Activated B cell treated with CpG ODN at 0.5 μM for 24 hours (primary cell): ENCODE results near the gene GNAT3. TPM values are rescaled to one million over a fixed set of nuclear protein-coding genes. Genes with fewer than 3 reads are reported as not detected.

ENCODE experiments used
- ATAC-seq: fragments of 200-7000 bp; cut with Tn5 transposase; one replicate; pipeline ENCODE4 v1.10.0; 2021; ENCODE audit warnings: low read depth, mild to moderate bottlenecking, moderate library complexity
- CTCF ChIA-PET: fragments of 350-600 bp; sonication (Branson Sonifier 250); formaldehyde crosslinking; loops from one replicate; lab custom pipeline; 2021; ENCODE audit warnings: antibody characterized with exemption; lab: Charles Lee
- POLR2A ChIA-PET: fragments of 350-600 bp; sonication (Branson Sonifier 250); formaldehyde crosslinking; loops from one replicate; lab custom pipeline; 2021; ENCODE audit warnings: antibody characterized with exemption; lab: Charles Lee
- DNase-seq: peaks from one replicate; pipeline ENCODE4 v3.0.0; 2022
- H3K27ac Mint-ChIP-seq: one replicate; pipeline ENCODE4 v1.8.0; 2020; ENCODE audit warnings: mixed read lengths
- H3K27me3 Mint-ChIP-seq: one replicate; pipeline ENCODE4 v1.8.0; 2021; ENCODE audit warnings: mixed read lengths
- H3K36me3 Mint-ChIP-seq: one replicate; pipeline ENCODE4 v1.8.0; 2021; ENCODE audit warnings: low read depth, mixed read lengths
- H3K4me1 Mint-ChIP-seq: one replicate; pipeline ENCODE4 v1.8.0; 2021; ENCODE audit warnings: mixed read lengths
- H3K4me3 Mint-ChIP-seq: one replicate; pipeline ENCODE4 v1.8.0; 2020; ENCODE audit warnings: mild to moderate bottlenecking, mixed read lengths
- H3K9me3 Mint-ChIP-seq: one replicate; pipeline ENCODE4 v1.8.0; 2020; ENCODE audit warnings: mixed read lengths
- CTCF ChIP-seq: fragments of 200-600 bp; IDR thresholded peaks from one replicate; pipeline ENCODE4 v1.8.0; 2022; ENCODE audit warnings: antibody characterized with exemption, mild to moderate bottlenecking
- intact Hi-C: fragments of 100-400 bp; cut with micrococcal nuclease; formaldehyde crosslinking; loops from one replicate; pipeline ENCODE4 v1.15.1; 2024
- total RNA-seq: library from RNA; stranded (reverse); gene quantifications from 2 replicates; pipeline ENCODE4 v1.2.3, GENCODE V29; 2022

The GNAT3 gene
- total RNA-seq, 1 donor from 2014 or later: not detected

DNA sequence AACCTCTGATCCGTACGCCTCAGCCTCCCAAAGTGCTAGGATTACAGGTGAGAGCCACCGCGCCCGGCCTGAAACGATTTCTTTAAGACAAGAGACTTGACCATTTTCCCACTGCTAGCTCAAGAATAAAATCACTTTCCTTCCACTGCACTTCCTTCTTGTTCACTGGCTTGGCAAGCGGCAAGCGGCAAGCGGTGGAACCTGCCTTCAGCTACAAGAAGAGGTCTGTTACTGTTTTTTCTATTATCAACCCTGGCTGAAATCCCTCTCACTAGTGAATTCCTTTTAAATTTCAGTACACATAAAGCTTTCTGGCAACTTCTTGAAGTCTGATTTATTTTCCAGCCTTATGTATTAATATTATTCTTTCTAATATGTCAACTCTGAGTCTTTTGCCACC, 12.8 kb upstream of the GNAT3 start:
- TF ChIP-seq CTCF: no peak
- Mint-ChIP-seq H3K27ac (no peak overlapping the region), H3K4me1 (no peaks in the 10 kb centered on the region), H3K9me3 (no peaks in the 10 kb centered on the region), H3K4me3 (no peak overlapping the region), H3K27me3 (no peaks in the 10 kb centered on the region), H3K36me3 (no peaks in the 10 kb centered on the region)
- ATAC-seq (no peak), DNase-seq (no peak)
- ChIA-PET CTCF (no interaction called here), POLR2A (no interaction called here)
- intact Hi-C loops: no loop called here

- Mint-ChIP-seq H3K4me3 (no peak overlapping the region), H3K36me3 (no peaks in the 10 kb centered on the region), H3K27me3 (no peaks in the 10 kb centered on the region), H3K4me1 (no peaks in the 10 kb centered on the region), H3K9me3 (no peaks in the 10 kb centered on the region), H3K27ac (no peak overlapping the region)
- ChIA-PET CTCF (no interaction called here), POLR2A (no interaction called here)
- TF ChIP-seq CTCF: no peak
- intact Hi-C loops: no loop called here
- DNase-seq (no peak), ATAC-seq (no peak)
These were observed 9.9 kb upstream of the GNAT3 start for GRCh38 chr7:80521809-80522208.

DNA sequence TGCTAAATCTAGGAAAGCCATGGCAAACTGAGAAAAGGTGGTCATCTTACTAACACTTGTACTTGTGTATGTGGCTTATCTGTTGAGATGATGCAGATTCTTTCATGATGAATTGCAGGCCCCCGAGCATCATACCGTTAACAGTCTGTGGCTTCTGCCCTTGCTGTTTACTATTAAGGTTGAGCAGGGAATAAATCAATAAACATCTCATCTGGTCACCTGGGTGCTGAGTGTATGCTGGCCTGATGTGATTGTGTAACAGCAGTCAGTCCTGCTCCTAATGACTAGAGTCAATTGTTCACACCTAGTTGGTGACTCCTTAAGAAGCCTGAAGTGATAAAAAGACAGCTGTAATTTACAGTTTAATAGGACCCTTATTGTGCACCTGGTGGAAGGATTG, 8.3 kb upstream of the GNAT3 start:
- Mint-ChIP-seq H3K9me3 (no peaks in the 10 kb centered on the region), H3K27ac (no peak overlapping the region), H3K4me1 (no peaks in the 10 kb centered on the region), H3K4me3 (no peak overlapping the region), H3K27me3 (no peaks in the 10 kb centered on the region), H3K36me3 (no peaks in the 10 kb centered on the region)
- ChIA-PET POLR2A (no interaction called here), CTCF (no interaction called here)
- no peak for DNase-seq
- TF ChIP-seq CTCF: no peak
- no peak for ATAC-seq
- intact Hi-C loops: no loop called here

DNA sequence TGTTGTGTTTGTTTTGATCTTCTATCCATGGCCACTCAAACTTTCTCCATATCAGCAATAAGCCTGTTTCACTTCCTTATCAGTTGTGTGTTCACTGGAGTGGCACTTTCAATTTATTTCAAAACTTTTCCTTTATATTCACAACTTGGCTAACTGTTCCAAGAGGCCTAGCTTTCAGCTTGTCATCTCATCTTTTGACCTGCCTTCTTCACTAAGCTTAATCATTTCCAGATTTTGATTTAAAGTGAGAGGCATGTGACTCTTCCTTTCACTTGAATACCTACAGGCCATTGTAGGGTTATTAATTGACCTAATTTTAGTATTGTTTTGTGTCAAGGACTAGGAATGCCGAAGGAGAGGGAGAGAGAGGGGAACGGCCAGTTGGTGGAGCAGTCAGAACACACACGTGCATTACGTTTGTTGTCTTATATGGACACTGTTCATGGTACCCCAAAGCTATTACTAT, 5.5 kb upstream of the GNAT3 start:
- no peaks in the 10 kb centered on the region for H3K27me3 Mint-ChIP-seq
- H3K4me3 Mint-ChIP-seq: no peak overlapping the region
- no peaks in the 10 kb centered on the region for H3K36me3 Mint-ChIP-seq
- TF ChIP-seq CTCF: no peak
- DNase-seq (no peak), ATAC-seq (no peak)
- ChIA-PET POLR2A (no interaction called here), CTCF (no interaction called here)
- no peak overlapping the region for H3K27ac Mint-ChIP-seq
- H3K4me1 Mint-ChIP-seq: no peaks in the 10 kb centered on the region
- H3K9me3 Mint-ChIP-seq: no peaks in the 10 kb centered on the region
- intact Hi-C loops: no loop called here

GRCh38 chr7:80515298-80515697, 3.4 kb upstream of the GNAT3 start:
- Mint-ChIP-seq H3K27me3 (no peaks in the 10 kb centered on the region), H3K36me3 (no peaks in the 10 kb centered on the region), H3K27ac (no peak overlapping the region), H3K4me1 (no peaks in the 10 kb centered on the region), H3K9me3 (no peaks in the 10 kb centered on the region), H3K4me3 (no peak overlapping the region)
- ChIA-PET CTCF (no interaction called here), POLR2A (no interaction called here)
- intact Hi-C loops: no loop called here
- TF ChIP-seq CTCF: no peak
- DNase-seq (no peak), ATAC-seq (no peak)
